GM12878 (cell line): Measurements from ENCODE around the gene OR6P1. TPM values are rescaled to one million over a fixed set of nuclear protein-coding genes. Genes with fewer than 3 reads are reported as not detected.

ENCODE experiments used
- BHLHE40 ChIP-seq, 2 experiments: fragments of 450-650 bp in 1 of 2; IDR thresholded peaks; 2 replicates each; pipeline ENCODE4 v1.6.1; 2011 to 2017; ENCODE audit warnings: low read depth in 2 of 2, borderline replicate concordance in 1 of 2, improper control_type of control experiment in 1 of 2, low read length in 1 of 2, mild to moderate bottlenecking in 1 of 2
- RELA ChIP-seq: fragments of 450-650 bp; IDR thresholded peaks from 2 replicates; pipeline ENCODE4 v1.8.0; 2014; ENCODE audit warnings: borderline replicate concordance; ENCODE audit not compliant: partially characterized antibody
- ZSCAN29 ChIP-seq: fragments of 450-650 bp; IDR thresholded peaks from 2 replicates; pipeline ENCODE4 v1.6.1; 2017; ENCODE audit warnings: mild to moderate bottlenecking, moderate library complexity
- ZZZ3 ChIP-seq: IDR thresholded peaks from 2 replicates; pipeline ENCODE4 v1.6.1; 2011; ENCODE audit warnings: low read depth; ENCODE audit not compliant: control insufficient read depth, insufficient read length
- polyA plus RNA-seq, 11 experiments: library from polyadenylated mRNA; depleted of rRNA in 4 of 11; unstranded in 6 of 11; stranded (reverse) in 5 of 11; fragments of >200 nt; fragmentation: Nextera tagmentation in 4 of 11; fragmentation: Illumina TruSeq in 1 of 11; extraction: Ambion mirVana in 4 of 11; extraction: Trizol in 1 of 11; gene quantifications; 1 replicate in 1 of 11; 2 replicates in 10 of 11; pipeline versions ENCODE4 v1.2.1 to v1.2.3, GENCODE V29; 2011 to 2016; ENCODE audit warnings: inconsistent platforms in 2 of 11, missing spikeins in 2 of 11, low read depth in 1 of 11
- total RNA-seq, 4 experiments: library from RNA; depleted of rRNA in 3 of 4; stranded (reverse); fragments of >200 nt in 3 of 4; fragmentation: Illumina TruSeq in 1 of 4; extraction: Trizol in 1 of 4; gene quantifications; 2 replicates each; pipeline versions ENCODE4 v1.2.1 to v1.2.3, GENCODE V29; 2013 to 2021
- TF ChIP-seq, protein P1 (sequence below): fragments of 150-350 bp; IDR thresholded peaks from 2 replicates; pipeline ENCODE4 v1.6.1; 2016; ENCODE audit warnings: low read depth, low read length
- TF ChIP-seq, protein P2 (sequence below): fragments of 450-650 bp; IDR thresholded peaks from 2 replicates; pipeline ENCODE4 v1.6.1; 2017; ENCODE audit warnings: mild to moderate bottlenecking
- TF ChIP-seq, protein P3 (sequence below): IDR thresholded peaks from 2 replicates; pipeline ENCODE4 v1.6.1; 2011; ENCODE audit warnings: borderline replicate concordance, low read depth, mild to moderate bottlenecking, moderate library complexity, mixed read lengths, low read length; ENCODE audit not compliant: insufficient read depth; ENCODE audit errors: extremely low read length
- TF ChIP-seq, protein P4 (sequence below): fragments of 450-650 bp; IDR thresholded peaks from 2 replicates; pipeline ENCODE4 v1.6.1; 2017; ENCODE audit warnings: mild to moderate bottlenecking, moderate library complexity

The OR6P1 gene
- total and polyA plus RNA-seq, 10 of the 15 experiments (the other 5 are each of a cell fraction or from before 2014, with no cell fraction given): not detected

DNA sequence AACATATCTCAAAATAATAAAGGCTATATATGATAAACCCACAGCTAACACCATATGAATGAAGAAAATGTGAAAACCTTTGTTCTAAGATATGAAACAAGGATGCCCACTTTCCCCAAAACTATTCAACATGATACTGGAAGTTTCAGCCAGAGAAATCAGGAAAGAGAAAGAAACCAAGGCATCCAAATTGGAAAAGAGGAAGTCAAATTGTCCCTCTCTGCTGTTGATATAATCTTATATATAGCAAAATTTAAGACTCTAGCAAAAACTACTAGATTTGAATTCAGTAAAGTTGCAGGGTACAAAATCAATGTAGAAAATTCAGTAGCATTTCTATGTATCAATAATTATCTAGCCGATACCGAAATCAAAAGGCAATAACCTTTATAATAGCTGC, 30.4 kb upstream of the OR6P1 start (continued):
- TF ChIP-seq, protein P1, sequence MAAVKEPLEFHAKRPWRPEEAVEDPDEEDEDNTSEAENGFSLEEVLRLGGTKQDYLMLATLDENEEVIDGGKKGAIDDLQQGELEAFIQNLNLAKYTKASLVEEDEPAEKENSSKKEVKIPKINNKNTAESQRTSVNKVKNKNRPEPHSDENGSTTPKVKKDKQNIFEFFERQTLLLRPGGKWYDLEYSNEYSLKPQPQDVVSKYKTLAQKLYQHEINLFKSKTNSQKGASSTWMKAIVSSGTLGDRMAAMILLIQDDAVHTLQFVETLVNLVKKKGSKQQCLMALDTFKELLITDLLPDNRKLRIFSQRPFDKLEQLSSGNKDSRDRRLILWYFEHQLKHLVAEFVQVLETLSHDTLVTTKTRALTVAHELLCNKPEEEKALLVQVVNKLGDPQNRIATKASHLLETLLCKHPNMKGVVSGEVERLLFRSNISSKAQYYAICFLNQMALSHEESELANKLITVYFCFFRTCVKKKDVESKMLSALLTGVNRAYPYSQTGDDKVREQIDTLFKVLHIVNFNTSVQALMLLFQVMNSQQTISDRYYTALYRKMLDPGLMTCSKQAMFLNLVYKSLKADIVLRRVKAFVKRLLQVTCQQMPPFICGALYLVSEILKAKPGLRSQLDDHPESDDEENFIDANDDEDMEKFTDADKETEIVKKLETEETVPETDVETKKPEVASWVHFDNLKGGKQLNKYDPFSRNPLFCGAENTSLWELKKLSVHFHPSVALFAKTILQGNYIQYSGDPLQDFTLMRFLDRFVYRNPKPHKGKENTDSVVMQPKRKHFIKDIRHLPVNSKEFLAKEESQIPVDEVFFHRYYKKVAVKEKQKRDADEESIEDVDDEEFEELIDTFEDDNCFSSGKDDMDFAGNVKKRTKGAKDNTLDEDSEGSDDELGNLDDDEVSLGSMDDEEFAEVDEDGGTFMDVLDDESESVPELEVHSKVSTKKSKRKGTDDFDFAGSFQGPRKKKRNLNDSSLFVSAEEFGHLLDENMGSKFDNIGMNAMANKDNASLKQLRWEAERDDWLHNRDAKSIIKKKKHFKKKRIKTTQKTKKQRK: no peak
- TF ChIP-seq RELA (no peak), ZSCAN29 (no peak), BHLHE40 (IDR thresholded peaks at IDR 0.05; ENCODE audit: borderline replicate concordance in 1 of 2, low read depth in 2 of 2, low read length in 1 of 2) (no peak), ZZZ3 (no peak)
- TF ChIP-seq, protein P2, sequence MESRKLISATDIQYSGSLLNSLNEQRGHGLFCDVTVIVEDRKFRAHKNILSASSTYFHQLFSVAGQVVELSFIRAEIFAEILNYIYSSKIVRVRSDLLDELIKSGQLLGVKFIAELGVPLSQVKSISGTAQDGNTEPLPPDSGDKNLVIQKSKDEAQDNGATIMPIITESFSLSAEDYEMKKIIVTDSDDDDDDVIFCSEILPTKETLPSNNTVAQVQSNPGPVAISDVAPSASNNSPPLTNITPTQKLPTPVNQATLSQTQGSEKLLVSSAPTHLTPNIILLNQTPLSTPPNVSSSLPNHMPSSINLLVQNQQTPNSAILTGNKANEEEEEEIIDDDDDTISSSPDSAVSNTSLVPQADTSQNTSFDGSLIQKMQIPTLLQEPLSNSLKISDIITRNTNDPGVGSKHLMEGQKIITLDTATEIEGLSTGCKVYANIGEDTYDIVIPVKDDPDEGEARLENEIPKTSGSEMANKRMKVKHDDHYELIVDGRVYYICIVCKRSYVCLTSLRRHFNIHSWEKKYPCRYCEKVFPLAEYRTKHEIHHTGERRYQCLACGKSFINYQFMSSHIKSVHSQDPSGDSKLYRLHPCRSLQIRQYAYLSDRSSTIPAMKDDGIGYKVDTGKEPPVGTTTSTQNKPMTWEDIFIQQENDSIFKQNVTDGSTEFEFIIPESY: no peak
- TF ChIP-seq, protein P3, sequence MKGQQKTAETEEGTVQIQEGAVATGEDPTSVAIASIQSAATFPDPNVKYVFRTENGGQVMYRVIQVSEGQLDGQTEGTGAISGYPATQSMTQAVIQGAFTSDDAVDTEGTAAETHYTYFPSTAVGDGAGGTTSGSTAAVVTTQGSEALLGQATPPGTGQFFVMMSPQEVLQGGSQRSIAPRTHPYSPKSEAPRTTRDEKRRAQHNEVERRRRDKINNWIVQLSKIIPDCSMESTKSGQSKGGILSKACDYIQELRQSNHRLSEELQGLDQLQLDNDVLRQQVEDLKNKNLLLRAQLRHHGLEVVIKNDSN: no peak
- TF ChIP-seq, protein P4, sequence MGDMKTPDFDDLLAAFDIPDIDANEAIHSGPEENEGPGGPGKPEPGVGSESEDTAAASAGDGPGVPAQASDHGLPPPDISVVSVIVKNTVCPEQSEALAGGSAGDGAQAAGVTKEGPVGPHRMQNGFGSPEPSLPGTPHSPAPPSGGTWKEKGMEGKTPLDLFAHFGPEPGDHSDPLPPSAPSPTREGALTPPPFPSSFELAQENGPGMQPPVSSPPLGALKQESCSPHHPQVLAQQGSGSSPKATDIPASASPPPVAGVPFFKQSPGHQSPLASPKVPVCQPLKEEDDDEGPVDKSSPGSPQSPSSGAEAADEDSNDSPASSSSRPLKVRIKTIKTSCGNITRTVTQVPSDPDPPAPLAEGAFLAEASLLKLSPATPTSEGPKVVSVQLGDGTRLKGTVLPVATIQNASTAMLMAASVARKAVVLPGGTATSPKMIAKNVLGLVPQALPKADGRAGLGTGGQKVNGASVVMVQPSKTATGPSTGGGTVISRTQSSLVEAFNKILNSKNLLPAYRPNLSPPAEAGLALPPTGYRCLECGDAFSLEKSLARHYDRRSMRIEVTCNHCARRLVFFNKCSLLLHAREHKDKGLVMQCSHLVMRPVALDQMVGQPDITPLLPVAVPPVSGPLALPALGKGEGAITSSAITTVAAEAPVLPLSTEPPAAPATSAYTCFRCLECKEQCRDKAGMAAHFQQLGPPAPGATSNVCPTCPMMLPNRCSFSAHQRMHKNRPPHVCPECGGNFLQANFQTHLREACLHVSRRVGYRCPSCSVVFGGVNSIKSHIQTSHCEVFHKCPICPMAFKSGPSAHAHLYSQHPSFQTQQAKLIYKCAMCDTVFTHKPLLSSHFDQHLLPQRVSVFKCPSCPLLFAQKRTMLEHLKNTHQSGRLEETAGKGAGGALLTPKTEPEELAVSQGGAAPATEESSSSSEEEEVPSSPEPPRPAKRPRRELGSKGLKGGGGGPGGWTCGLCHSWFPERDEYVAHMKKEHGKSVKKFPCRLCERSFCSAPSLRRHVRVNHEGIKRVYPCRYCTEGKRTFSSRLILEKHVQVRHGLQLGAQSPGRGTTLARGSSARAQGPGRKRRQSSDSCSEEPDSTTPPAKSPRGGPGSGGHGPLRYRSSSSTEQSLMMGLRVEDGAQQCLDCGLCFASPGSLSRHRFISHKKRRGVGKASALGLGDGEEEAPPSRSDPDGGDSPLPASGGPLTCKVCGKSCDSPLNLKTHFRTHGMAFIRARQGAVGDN: no peak
